Measurements from ENCODE around the gene ANGPTL3. TPM values are rescaled to one million over a fixed set of nuclear protein-coding genes. Genes with fewer than 3 reads are reported as not detected.
"Not testable (repeated sequence)": the region's sequence is repeated elsewhere in the genome, so short reads cannot be mapped to it uniquely, and the experiment has no call there.

ANGPTL3 gene
- polyA plus RNA-seq, 1 of the 3 experiments (the other 2 are of a cell fraction), result not detected

- TF ChIP-seq USF2 (IDR thresholded peaks at IDR 0.05; ENCODE audit: borderline replicate concordance, low read depth, low read length) (no peak), GATA2 (CRISPR knock-in tag; IDR thresholded peaks at IDR 0.05) (no peak), NFIC (IDR thresholded peaks at IDR 0.05; ENCODE audit: borderline replicate concordance) (no peak), MXI1 (IDR thresholded peaks at IDR 0.05; ENCODE audit: low read depth, low read length) (no peak)
These were observed 36.0 kb upstream of the ANGPTL3 start (continued) for GRCh38 chr1:62561306-62561705.

- CTCF ChIA-PET; POLR2A ChIA-PET; H3K9ac ChIP-seq; H3K9me2 ChIP-seq; H4K20me1 ChIP-seq (ENCODE audit: insufficient read depth); H3K4me3 ChIP-seq (ENCODE audit: low read depth in 2 of 2, low read length in 1 of 2); H2AFZ ChIP-seq (ENCODE audit: low read depth); H3K27ac ChIP-seq (ENCODE audit: low read depth in 2 of 2, low read length in 1 of 2); DNase-seq; H3K4me2 ChIP-seq; H3K4me1 ChIP-seq (ENCODE audit: control insufficient read depth in 1 of 2, insufficient read depth in 2 of 2, low read depth in 1 of 2, low read length in 1 of 2); H3K36me3 ChIP-seq (replicated peaks in 1 of 2; ENCODE audit: control insufficient read depth in 1 of 2, insufficient read depth in 2 of 2, low read length in 1 of 2); H3K9me3 ChIP-seq; H3F3A ChIP-seq (replicated peaks; ENCODE audit: insufficient read depth); H3K27me3 ChIP-seq (ENCODE audit: insufficient read depth): not testable (repeated sequence)
- WGBS (ENCODE audit: low lambda C conversion rate), result 100% methylated on average over 1 of the region's 1 CpG
- H3K79me2 ChIP-seq (ENCODE audit: insufficient read depth), result peaks cover 31% of the 10 kb centered on the region
These were observed 30.1 kb upstream of the ANGPTL3 start for GRCh38 chr1:62567182-62567581.

GRCh38 chr1:62567926-62568325 lies 29.4 kb upstream of the ANGPTL3 start:
- Histone ChIP-seq H3K36me3 (replicated peaks in 1 of 2; ENCODE audit: control insufficient read depth in 1 of 2, insufficient read depth in 2 of 2, low read length in 1 of 2) (peaks cover under 1 to 14% of the 10 kb centered on the region in 2 experiments), H3K79me2 (ENCODE audit: insufficient read depth) (peaks cover 31% of the 10 kb centered on the region)
- H3K4me1 ChIP-seq (ENCODE audit: control insufficient read depth in 1 of 2, insufficient read depth in 2 of 2, low read depth in 1 of 2, low read length in 1 of 2); H3K4me2 ChIP-seq; H3K4me3 ChIP-seq (ENCODE audit: low read depth in 2 of 2, low read length in 1 of 2); DNase-seq; H3K27me3 ChIP-seq (ENCODE audit: insufficient read depth); H3K27ac ChIP-seq (ENCODE audit: low read depth in 2 of 2, low read length in 1 of 2); H3K9me2 ChIP-seq; H2AFZ ChIP-seq (ENCODE audit: low read depth); H3K9me3 ChIP-seq; POLR2A ChIA-PET; H4K20me1 ChIP-seq (ENCODE audit: insufficient read depth); H3K9ac ChIP-seq; H3F3A ChIP-seq (replicated peaks; ENCODE audit: insufficient read depth): not testable (repeated sequence)
- 46% methylated on average over 1 of the region's 1 CpG for WGBS (ENCODE audit: low lambda C conversion rate)
- CTCF ChIA-PET, result interaction anchor here (0.6 to 1.7 kb wide), 2 partner anchors 11 to 60 kb away, joined by 3 to 4 read pairs; no protein-coding TSS in a partner anchor

GRCh38 chr1:62571517-62571916 lies 25.8 kb upstream of the ANGPTL3 start:
- DNase-seq, CTCF ChIA-PET, POLR2A ChIA-PET: not testable (repeated sequence)

More at GRCh38 chr1:62571517-62571916, 25.8 kb upstream of the ANGPTL3 start:
- H3K27ac ChIP-seq (ENCODE audit: low read depth in 2 of 2, low read length in 1 of 2); H3K4me3 ChIP-seq (ENCODE audit: low read depth in 2 of 2, low read length in 1 of 2); H3F3A ChIP-seq (replicated peaks; ENCODE audit: insufficient read depth); H2AFZ ChIP-seq (ENCODE audit: low read depth); H3K9me2 ChIP-seq; H3K9me3 ChIP-seq; H3K27me3 ChIP-seq (ENCODE audit: insufficient read depth); H3K9ac ChIP-seq; H4K20me1 ChIP-seq (ENCODE audit: insufficient read depth); H3K4me1 ChIP-seq (ENCODE audit: control insufficient read depth in 1 of 2, insufficient read depth in 2 of 2, low read depth in 1 of 2, low read length in 1 of 2); H3K4me2 ChIP-seq: not testable (repeated sequence)
- 84% methylated on average over 4 of the region's 4 CpGs for WGBS (ENCODE audit: low lambda C conversion rate)
- H3K36me3 ChIP-seq (replicated peaks in 1 of 2; ENCODE audit: control insufficient read depth in 1 of 2, insufficient read depth in 2 of 2, low read length in 1 of 2), result peaks cover 10 to 25% of the 10 kb centered on the region in 2 experiments
- H3K79me2 ChIP-seq (ENCODE audit: insufficient read depth), result peaks cover 21% of the 10 kb centered on the region; the same call in 1 of the 2 replicates

Data from SK-N-SH (cell line).